ENCODE measurements around the gene CPN1.
"Not testable (repeated sequence)": the region's sequence is repeated elsewhere in the genome, so short reads cannot be mapped to it uniquely, and the experiment has no call there.

CPN1 gene

GRCh38 chr10:100103581-100103980 lies 21.9 kb upstream of the CPN1 start:
- no peak for FAIRE-seq
- TF ChIP-seq POLR2A (IDR thresholded peaks at IDR 0.05; ENCODE audit: low read depth, low read length), result no peak
- no peak for DNase-seq (ENCODE audit: insufficient read length, low spot score)

GRCh38 chr10:100101192-100102076 lies 19.8 kb upstream of the CPN1 start:
- DNase-seq (ENCODE audit: insufficient read length, low spot score) (no peak), FAIRE-seq (no peak)
- TF ChIP-seq POLR2A (IDR thresholded peaks at IDR 0.05; ENCODE audit: low read depth, low read length), result no peak

GRCh38 chr10:100100651-100101184 lies 19.0 kb upstream of the CPN1 start:
- TF ChIP-seq POLR2A (IDR thresholded peaks at IDR 0.05; ENCODE audit: low read depth, low read length), result no peak
- no peak for FAIRE-seq

GRCh38 chr10:100089241-100089640 lies 7.6 kb upstream of the CPN1 start:
- FAIRE-seq (no peak), DNase-seq (ENCODE audit: insufficient read length, low spot score) (no peak)
- TF ChIP-seq POLR2A (IDR thresholded peaks at IDR 0.05; ENCODE audit: low read depth, low read length), result no peak

More at GRCh38 chr10:100100651-100101184, 19.0 kb upstream of the CPN1 start:
- peak; percentile 33 for DNase-seq (ENCODE audit: insufficient read length, low spot score)

GRCh38 chr10:100086708-100087107 lies 5.0 kb upstream of the CPN1 start:
- DNase-seq (ENCODE audit: insufficient read length, low spot score); FAIRE-seq: not testable (repeated sequence)

GRCh38 chr10:100085596-100085995 lies 3.9 kb upstream of the CPN1 start:
- FAIRE-seq (no peak), DNase-seq (ENCODE audit: insufficient read length, low spot score) (no peak)
- TF ChIP-seq POLR2A (IDR thresholded peaks at IDR 0.05; ENCODE audit: low read depth, low read length), result no peak

GRCh38 chr10:100083623-100084022 lies 2.0 kb upstream of the CPN1 start:
- FAIRE-seq (no peak), DNase-seq (ENCODE audit: insufficient read length, low spot score) (no peak)
- no peak for TF ChIP-seq POLR2A (IDR thresholded peaks at IDR 0.05; ENCODE audit: low read depth, low read length)

GRCh38 chr10:100082276-100082675 lies 607 bp upstream of the CPN1 start:
- not testable (repeated sequence) for FAIRE-seq; DNase-seq (ENCODE audit: insufficient read length, low spot score)

GRCh38 chr10:100076750-100077149 lies 4.9 kb downstream of the CPN1 start:
- no peak for TF ChIP-seq POLR2A (IDR thresholded peaks at IDR 0.05; ENCODE audit: low read depth, low read length)
- no peak for FAIRE-seq
- DNase-seq (ENCODE audit: insufficient read length, low spot score), result no peak

GRCh38 chr10:100075426-100076220 lies 6.0 kb downstream of the CPN1 start:
- no peak for FAIRE-seq

GRCh38 chr10:100072514-100072913 lies 9.2 kb downstream of the CPN1 start:
- no peak for FAIRE-seq
- TF ChIP-seq POLR2A (IDR thresholded peaks at IDR 0.05; ENCODE audit: low read depth, low read length), result no peak
- no peak for DNase-seq (ENCODE audit: insufficient read length, low spot score)

More at GRCh38 chr10:100075426-100076220, 6.0 kb downstream of the CPN1 start:
- no peak for DNase-seq (ENCODE audit: insufficient read length, low spot score)
- no peak for TF ChIP-seq POLR2A (IDR thresholded peaks at IDR 0.05; ENCODE audit: low read depth, low read length)

GRCh38 chr10:100071529-100071928 lies 10.1 kb downstream of the CPN1 start:
- no peak for FAIRE-seq
- TF ChIP-seq POLR2A (IDR thresholded peaks at IDR 0.05; ENCODE audit: low read depth, low read length), result no peak
- DNase-seq (ENCODE audit: insufficient read length, low spot score), result no peak

GRCh38 chr10:100067466-100067865 lies 14.2 kb downstream of the CPN1 start:
- FAIRE-seq (no peak), DNase-seq (ENCODE audit: insufficient read length, low spot score) (no peak)
- no peak for TF ChIP-seq POLR2A (IDR thresholded peaks at IDR 0.05; ENCODE audit: low read depth, low read length)

GRCh38 chr10:100065084-100065660 lies 16.5 kb downstream of the CPN1 start:
- TF ChIP-seq POLR2A (IDR thresholded peaks at IDR 0.05; ENCODE audit: low read depth, low read length), result no peak
- no peak for FAIRE-seq
- no peak for DNase-seq (ENCODE audit: insufficient read length, low spot score)
